AG10803 (cell line): ENCODE data around the gene TYRP1.

Experiments
- DNase-seq: peaks from one replicate; pipeline ENCODE4 v3.0.0; 2010; ENCODE audit warnings: low read depth
- H3K4me3 ChIP-seq: 2 replicates; pipeline ENCODE4 v1.5.1; 2011; ENCODE audit warnings: mild to moderate bottlenecking, low read length, control low read depth
- CTCF ChIP-seq: conservative IDR thresholded peaks from 2 replicates; pipeline ENCODE4 v1.5.1; 2011; ENCODE audit warnings: mild to moderate bottlenecking, low read length, control low read depth, inconsistent platforms

TYRP1 gene

GRCh38 chr9:12680341-12680740, 12.8 kb upstream of the TYRP1 start:
- peak; percentile 55 for DNase-seq
- no peak for TF ChIP-seq CTCF
- H3K4me3 ChIP-seq, result no peak overlapping the region

GRCh38 chr9:12680757-12681156, 12.4 kb upstream of the TYRP1 start:
- TF ChIP-seq CTCF, result no peak
- no peak for DNase-seq
- H3K4me3 ChIP-seq, result no peak overlapping the region

GRCh38 chr9:12681620-12682019, 11.6 kb upstream of the TYRP1 start:
- DNase-seq, result peak; percentile 25
- no peak overlapping the region for H3K4me3 ChIP-seq
- TF ChIP-seq CTCF, result no peak

- no peak overlapping the region for H3K4me3 ChIP-seq
- no peak for DNase-seq
- no peak for TF ChIP-seq CTCF
Observed at GRCh38 chr9:12684974-12685373, 8.2 kb upstream of the TYRP1 start.

- no peak for DNase-seq
- no peak overlapping the region for H3K4me3 ChIP-seq
- no peak for TF ChIP-seq CTCF
Observed at GRCh38 chr9:12689233-12689632, 4.0 kb upstream of the TYRP1 start.

GRCh38 chr9:12694013-12694412, 828 bp downstream of the TYRP1 start:
- TF ChIP-seq CTCF, result no peak
- no peak overlapping the region for H3K4me3 ChIP-seq
- no peak for DNase-seq

- no peak overlapping the region for H3K4me3 ChIP-seq
- peak; percentile 3 for DNase-seq
- TF ChIP-seq CTCF, result no peak
Observed at GRCh38 chr9:12695474-12695873, 2.3 kb downstream of the TYRP1 start.
